OCI-M2 (cell line): ENCODE results near the gene DPM2.

Source experiments
- DNase-seq: peaks from one replicate; lab custom pipeline; 2025; ENCODE audit not compliant: unreplicated experiment; lab: John Stamatoyannopoulos, UW

DPM2 gene

DNA sequence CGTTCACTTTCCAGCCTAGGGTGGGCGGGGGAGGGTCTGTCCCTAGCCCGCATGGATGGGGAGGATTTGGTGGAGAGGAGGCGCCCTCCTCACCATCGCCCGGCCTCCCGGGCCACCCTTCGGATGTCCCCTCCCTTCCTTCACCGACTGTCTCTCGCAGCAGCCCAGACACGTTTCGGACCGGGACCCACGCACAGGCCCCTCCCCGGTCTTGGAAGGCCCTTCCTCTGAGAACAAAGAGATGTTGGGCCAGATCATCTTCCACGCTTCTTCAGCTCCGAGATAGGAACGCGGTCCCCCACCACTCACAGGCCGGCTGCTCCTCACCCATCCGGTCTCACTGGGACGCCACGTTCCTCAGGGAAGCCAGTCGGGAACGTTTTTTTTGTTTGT, 640 bp upstream of the DPM2 start:
- DNase-seq = no peak

DNA sequence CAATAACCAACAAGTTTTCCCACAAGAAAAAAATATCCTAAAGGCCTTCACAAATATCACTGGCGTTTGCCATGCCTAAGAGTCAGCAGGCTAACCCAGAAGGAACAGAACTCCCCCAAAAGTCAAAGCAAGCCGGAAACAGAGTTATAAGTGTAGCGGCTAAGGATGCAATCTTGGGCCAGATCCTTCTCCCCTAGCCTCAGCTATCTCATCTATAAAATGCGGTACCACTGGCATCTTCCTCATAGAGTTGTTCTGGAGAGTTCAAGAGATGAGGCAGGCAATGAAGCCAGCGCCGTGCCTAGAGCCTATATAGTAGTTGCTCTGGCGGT, 632 bp downstream of the DPM2 start:
- DNase-seq = no peak

DNA sequence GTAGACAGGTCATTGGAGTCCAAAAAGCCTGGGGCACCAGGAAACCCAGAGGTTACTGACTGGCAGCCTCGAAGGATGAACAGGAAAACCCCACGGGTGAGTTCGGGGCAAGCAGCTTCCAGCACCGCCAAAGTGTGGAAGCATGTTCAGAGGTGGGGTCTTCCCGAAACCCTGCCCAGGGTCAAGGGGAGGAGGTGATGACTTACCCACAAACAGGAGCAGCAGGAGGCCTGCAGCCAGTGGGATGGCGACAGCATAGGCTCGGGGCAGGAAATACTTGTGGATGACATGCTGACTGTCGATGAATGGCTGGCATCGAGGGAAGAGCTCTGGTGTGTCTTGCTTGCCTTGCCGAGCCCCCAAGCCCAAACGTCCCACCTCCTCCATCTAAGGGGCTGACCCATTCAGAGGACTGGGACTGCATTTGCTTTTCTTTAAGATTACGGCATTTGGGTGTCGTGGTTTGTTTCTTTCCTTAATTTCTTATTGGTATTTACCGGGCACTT, 1.3 kb downstream of the DPM2 start:
- no peak for DNase-seq

DNA sequence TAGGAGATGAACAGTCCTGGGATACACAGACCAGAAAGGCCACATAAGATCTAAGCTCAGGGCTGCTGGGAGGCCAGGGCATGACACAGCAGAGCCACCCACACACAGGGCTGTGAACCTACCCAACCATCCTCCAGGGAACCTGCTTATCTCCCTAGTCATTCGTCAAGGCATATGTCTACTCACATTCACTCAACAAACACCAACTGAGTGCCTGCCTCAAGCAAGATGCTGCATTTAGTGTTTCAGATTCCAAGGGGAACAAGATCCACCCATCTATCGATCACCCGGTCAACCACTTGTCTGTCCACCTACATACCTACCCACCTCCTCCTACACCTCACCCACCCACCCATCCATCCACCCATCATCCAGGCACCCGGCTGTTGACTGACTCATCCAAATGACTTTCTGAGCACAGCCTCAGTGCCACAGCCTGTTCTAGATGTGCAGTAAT, 1.9 kb downstream of the DPM2 start:
- DNase-seq = no peak

GRCh38 chr9:127934986-127935385, 2.7 kb downstream of the DPM2 start:
- DNase-seq = no peak

GRCh38 chr9:127934248-127934647, 3.4 kb downstream of the DPM2 start:
- DNase-seq = no peak

DNA sequence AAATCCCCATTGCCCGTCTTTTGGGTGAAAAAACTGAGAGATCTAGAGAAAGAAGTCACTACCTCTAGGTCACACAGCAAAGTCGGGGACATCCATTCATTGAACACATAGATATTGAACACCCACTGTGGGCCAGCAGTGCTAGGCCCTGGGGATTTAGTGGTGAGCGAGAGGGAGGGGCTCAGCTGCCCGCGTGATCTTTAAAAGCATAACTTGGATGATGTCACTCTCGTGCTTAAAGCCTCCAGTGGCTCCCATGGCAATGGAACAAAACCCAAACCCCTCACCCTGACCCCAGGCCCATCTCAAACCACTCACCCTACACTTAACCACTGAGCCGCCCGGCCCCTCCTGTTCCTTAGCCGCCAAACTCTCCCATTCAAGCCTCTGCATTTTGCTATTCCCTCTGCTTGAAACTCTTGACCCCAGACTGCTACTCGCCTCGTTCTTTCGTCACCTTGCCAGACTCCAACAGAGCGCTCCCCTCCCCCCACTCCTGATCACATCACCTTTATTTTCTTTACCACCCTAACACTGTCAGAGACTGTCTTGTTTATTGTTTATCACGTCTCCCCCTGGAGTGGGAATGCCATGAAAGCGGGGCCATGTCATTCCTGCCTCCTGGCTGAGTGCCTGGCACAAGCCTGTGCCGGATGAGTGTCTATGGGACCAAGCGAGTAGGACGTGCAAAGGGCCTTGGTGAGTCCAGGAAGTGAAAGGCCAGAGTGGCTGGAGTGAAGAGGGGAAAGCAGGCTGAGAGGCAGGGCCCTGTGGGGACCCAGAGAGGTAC, 6.4 kb downstream of the DPM2 start:
- no peak for DNase-seq

DNA sequence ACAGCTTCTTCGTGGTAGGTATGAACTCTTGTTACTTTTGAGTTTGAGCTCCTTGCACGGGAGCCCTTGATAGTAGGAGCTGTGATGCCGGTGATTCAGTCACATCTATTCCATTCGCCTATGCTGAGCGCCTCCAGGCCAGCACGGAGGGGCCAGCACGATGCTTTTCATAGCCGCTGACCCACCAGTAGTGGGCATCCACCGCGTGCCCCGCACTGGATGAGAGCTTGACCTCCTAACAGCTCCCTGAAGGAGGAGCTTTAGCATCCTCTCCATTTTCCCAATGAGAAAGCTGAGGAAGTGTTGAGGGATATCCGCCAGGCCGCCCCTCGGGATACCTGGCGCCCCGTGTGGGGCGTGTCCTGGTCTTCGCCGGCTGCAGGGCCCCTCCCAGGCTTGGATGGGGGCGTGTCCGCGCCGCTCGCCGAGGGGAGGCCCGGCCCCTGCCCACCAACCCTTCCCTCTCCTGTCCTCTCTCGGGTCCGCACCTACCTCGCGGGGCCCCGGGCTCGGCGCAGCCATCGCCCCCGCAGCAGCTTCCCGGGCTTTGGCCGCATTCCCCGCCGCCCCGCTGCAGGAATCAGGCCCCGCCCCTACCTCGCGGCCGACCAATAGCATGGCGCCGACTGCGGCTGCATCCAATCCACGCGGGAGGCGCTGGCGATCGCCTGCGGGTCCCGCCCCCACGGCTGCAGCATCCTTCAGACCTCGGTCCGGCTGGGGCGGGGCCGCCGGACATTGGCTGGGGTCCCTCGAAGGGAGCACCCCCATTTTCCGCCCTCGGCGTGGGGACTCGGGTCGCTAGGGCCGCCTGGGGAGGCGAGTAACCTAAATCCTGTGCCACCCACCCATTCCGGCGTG, 7.2 kb downstream of the DPM2 start, which contains the start of gene PIP5KL1:
Gene PIP5KL1 (minus strand): TSS at position 547 of the 861 bp plus-strand sequence. CDS start 25 bp downstream, at position 522.
- no peak for DNase-seq

GRCh38 chr9:127929625-127929979, 8.1 kb downstream of the DPM2 start:
- DNase-seq = no peak

DNA sequence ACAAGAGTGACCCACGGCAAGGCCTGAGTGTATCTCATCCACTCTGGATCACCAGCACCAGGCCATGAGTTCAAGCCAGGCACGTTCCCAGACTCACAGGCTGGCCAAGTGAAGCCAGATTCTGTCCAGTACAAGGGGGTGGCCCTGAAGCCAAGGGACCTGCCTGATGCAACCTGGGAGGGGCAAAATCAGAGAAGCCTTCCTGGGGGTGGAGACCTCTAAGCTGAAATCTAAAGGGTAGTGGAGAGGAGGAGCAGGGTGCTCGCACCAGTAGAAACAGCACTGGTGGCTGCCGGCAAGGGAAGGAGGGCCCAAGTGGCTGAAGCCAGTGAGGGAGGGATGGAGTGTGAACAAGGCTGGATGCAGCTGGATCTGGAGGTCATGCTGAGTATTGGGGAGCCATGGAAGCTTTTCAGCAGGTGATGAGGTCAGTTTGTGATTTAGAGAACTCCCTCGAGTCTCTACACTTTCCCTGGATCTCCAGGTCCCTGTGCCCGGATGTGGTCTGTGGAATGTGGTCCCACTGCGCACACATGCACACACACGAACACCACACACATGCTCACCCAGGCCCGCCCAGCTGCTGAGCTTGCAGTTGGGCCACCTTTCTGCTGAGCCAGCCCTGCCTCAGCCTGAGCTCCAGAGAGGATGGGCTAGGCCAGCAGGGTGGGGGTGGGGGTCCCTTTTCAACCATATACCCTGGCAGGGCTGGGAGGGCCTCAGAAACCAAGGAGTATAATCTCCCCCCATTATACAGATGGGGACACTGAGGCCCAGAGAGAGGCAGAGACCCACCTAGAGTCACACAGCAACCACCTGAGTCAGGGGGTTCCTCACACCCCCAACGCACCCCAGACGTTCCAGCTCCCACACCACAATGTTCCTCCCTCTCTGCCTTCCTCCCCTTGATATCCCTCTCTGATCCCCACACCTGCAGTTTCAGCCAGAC, 8.7 kb downstream of the DPM2 start:
- DNase-seq = no peak

- no peak for DNase-seq
Measured at GRCh38 chr9:127927988-127928675, 9.5 kb downstream of the DPM2 start.

GRCh38 chr9:127927201-127927987, 10.3 kb downstream of the DPM2 start:
- DNase-seq = no peak

DNA sequence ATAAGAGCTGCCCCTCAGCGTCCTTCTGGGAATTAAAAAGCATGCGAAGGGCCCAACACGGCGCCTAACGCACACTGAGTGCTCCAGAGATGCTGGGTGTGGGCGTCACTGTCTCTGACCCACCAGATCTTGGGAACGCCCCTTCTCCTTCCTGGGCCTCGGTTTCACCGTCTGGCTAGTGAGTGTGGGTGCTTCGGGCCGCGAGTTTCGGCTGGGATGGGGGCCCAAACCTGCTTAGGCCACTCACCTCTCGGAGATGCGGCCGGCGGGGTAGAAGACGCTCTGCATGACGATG, 10.8 kb downstream of the DPM2 start:
- no peak for DNase-seq

DNA sequence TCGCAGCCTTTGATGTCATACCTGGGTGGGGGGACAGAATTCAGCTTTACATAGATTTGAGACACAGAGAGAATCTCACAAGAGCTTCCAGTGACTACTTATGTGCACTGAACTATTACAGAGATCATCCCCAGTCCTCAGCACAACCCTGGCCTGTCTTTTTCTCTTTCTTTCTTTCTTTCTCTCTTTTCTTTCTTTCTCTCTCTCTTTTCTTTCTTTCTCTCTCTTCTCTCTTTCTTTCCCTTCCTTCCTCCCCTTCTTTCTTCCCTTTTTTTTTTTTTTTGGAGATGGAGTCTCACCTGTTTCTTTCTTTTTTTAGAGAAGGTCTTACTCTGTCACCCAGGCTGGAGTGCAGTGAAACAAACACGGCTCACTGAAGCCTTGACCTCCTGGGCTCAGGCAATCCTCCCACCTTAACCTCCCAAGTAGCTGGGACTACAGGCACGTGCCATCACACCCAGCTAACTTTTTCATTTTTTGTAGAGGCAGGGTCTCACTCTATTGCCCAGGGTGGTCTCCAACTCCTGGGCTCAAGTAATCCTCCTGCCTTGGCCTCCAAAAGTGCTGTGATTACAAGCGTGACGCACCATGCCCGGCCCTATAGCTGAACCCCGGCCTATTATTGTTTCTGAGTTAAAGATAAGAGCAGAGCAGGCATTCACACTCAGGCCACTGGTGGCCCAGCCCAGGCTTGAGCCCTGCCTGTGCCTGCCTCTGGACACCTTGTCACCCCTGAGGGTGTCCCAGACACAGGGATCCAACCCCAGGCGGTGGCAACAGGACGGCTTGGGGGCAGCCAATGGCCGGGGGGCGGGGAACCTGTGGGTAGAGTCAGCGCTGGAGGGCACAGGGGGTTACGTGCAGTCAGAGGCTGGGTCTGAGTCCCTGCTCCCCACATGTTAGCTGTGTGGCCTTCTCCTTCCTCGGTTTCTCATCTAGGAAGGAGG, 11.4 kb downstream of the DPM2 start:
- DNase-seq = no peak

DNA sequence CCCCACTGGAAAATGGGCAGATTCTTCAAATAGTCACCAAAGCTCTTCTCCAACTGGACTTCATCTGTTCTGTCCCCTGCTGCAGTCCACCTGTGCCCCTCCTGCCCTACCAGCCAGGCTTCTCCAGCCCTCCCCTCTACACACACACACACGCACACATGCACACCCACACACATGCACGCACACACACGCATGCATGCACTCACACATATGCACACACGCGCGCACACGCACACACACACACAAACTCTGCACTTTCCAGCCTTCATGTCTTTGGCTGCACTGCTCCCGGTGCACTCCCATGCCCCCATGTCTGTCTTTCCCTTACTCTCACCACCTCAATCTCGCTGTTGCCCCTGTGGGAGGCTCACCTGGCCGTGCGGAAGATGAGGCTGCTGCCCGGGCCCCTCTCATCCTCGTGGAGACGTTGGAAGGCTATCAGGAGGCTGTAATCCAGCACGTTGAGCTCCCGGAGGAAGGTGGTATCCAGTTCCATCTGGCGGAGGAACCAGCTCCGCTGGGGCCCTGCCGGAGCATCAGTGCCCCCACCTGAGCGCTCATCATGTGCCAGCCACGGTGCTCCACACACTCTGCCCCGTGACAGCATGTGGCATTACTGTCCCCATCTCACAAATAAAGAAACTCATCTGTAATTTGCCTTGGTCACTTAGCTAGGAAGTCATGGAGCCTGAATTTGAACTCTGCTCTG, 12.8 kb downstream of the DPM2 start:
- DNase-seq = no peak

DNA sequence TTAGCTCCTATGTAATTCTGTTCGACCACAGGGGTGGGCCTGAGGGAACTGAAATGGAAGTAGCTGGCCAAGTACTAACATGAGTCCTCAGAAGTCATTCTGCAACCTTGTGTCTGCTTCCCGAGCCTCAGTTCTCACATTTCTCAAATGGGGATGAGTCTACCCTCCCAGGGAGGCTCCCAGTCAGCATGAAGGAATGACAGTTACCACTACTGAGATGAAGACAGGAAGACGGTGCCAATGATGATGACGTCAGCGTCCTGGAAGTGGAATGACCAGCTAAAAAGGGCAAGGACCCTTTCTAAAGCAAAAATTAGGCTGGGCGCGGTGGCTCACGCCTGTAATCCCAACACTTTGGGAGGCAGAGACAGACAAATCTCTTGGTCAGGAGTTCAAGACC, 13.9 kb downstream of the DPM2 start:
- DNase-seq = no peak

DNA sequence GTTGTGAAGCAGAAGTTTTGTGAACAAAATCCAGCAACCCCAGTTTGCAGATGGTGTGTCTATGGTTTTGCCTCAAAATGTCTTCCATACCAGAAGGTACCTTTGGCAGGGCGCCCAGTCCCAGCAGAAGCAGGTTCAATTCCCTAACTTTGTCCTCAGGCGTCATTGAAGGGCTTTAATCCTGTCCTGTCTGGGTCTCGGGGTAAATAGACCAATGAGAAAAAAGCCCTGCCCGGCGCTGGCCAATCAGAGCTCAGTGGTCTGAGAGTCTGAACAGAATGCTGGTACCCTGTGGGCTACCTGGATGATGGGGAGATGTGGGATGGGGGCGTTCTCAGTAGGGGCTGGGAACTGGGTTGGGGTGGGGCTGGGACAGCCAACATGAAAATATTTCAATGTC, 14.6 kb downstream of the DPM2 start:
- DNase-seq = no peak

- DNase-seq = no peak
Measured at GRCh38 chr9:127921557-127922120, 16.0 kb downstream of the DPM2 start.
